RWPE2 (cell line): Measurements from ENCODE around the gene CCNA2.
A peak's percentile ranks its signal among the peaks of the same experiment; 100 is the strongest.

ENCODE experiments used
- ATAC-seq: fragments of 200-7000 bp; cut with Tn5 transposase; 3 replicates; pipeline ENCODE4 v1.9.1; 2021; ENCODE audit warnings: low read depth
- DNase-seq: peaks from one replicate; pipeline ENCODE4 v3.0.0-alpha.2; 2020; ENCODE audit warnings: low spot score
- H3K27ac ChIP-seq: fragments of 450-650 bp; 2 replicates; pipeline ENCODE4 v1.5.1; 2017; ENCODE audit warnings: mild to moderate bottlenecking; ENCODE audit not compliant: poor library complexity, severe bottlenecking
- H3K27me3 ChIP-seq: fragments of 250-450 bp; sonication (Bioruptor Pico); 2 replicates; pipeline ENCODE4 v1.5.1; 2021; ENCODE audit warnings: mild to moderate bottlenecking, moderate library complexity; ENCODE audit not compliant: insufficient read depth, poor library complexity, severe bottlenecking
- H3K36me3 ChIP-seq: fragments of 250-450 bp; sonication (Bioruptor Pico); 2 replicates; pipeline ENCODE4 v1.5.1; 2020; ENCODE audit warnings: low read depth, mild to moderate bottlenecking, moderate library complexity
- H3K4me1 ChIP-seq: fragments of 250-450 bp; sonication (Bioruptor Pico); 2 replicates; pipeline ENCODE4 v1.5.1; 2021; ENCODE audit warnings: mild to moderate bottlenecking, moderate library complexity; ENCODE audit not compliant: insufficient read depth, poor library complexity, severe bottlenecking
- H3K4me3 ChIP-seq: fragments of 250-450 bp; sonication (Bioruptor Pico); 2 replicates; pipeline ENCODE4 v1.5.1; 2021; ENCODE audit warnings: mild to moderate bottlenecking, moderate library complexity; ENCODE audit not compliant: severe bottlenecking
- H3K9me3 ChIP-seq: fragments of 250-450 bp; sonication (Bioruptor Pico); 2 replicates; pipeline ENCODE4 v1.5.1; 2021; ENCODE audit warnings: mild to moderate bottlenecking, moderate library complexity; ENCODE audit not compliant: severe bottlenecking
- TF ChIP-seq, protein P1 (sequence below): fragments of 450-650 bp; IDR thresholded peaks from one replicate; pipeline ENCODE4 v1.5.1; 2017; ENCODE audit warnings: mild to moderate bottlenecking, moderate library complexity; ENCODE audit not compliant: poor library complexity, severe bottlenecking

Gene CCNA2

DNA sequence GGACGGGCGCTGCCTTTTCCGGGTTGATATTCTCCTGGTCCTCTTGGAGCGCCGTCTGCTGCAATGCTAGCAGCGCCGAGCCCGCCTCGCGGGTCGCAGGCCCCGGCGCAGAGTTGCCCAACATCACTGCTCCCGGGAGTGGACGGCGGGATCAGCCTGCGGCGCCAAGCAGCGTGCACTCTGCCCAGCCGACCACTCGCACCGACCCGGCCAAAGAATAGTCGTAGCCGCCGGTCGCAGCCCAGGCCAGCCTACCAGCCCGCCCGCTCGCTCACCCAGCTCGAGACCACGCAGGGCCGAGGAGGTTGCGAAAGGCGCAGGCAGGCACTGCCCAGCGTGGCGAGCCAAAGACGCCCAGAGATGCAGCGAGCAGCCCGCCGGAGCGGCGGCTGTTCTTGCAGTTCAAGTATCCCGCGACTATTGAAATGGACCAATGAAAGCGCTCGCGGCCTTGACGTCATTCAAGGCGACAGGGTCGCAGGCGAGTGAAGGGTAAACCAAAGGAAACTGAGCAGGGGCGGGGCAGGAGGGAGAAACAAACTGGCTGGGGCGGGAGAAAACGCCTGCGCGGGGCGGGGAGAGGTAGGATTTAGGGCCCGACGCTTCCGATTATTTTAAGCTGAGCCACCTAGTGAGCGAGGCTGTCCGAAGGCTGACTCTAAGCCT lies at the start of gene CCNA2:
Gene CCNA2, minus strand, starts transcription at position 379 of the 666 bp plus-strand sequence. Its CDS starts 255 bp downstream, at position 124.
- H3K27me3 ChIP-seq, result no peaks in the 10 kb centered on the region
- peak within 1 kb of the TSS; percentile 82 for H3K4me3 ChIP-seq
- H3K27ac ChIP-seq, result peak within 1 kb of the TSS; percentile 66
- peaks cover 19% of the 10 kb centered on the region for H3K4me1 ChIP-seq
- H3K9me3 ChIP-seq, result no peaks in the 10 kb centered on the region
- peak; percentile 97 for DNase-seq
- peak; percentile 94 for ATAC-seq
- peaks cover 52% of the 10 kb centered on the region for H3K36me3 ChIP-seq
- TF ChIP-seq, protein P1, sequence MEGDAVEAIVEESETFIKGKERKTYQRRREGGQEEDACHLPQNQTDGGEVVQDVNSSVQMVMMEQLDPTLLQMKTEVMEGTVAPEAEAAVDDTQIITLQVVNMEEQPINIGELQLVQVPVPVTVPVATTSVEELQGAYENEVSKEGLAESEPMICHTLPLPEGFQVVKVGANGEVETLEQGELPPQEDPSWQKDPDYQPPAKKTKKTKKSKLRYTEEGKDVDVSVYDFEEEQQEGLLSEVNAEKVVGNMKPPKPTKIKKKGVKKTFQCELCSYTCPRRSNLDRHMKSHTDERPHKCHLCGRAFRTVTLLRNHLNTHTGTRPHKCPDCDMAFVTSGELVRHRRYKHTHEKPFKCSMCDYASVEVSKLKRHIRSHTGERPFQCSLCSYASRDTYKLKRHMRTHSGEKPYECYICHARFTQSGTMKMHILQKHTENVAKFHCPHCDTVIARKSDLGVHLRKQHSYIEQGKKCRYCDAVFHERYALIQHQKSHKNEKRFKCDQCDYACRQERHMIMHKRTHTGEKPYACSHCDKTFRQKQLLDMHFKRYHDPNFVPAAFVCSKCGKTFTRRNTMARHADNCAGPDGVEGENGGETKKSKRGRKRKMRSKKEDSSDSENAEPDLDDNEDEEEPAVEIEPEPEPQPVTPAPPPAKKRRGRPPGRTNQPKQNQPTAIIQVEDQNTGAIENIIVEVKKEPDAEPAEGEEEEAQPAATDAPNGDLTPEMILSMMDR, result no peak

- Histone ChIP-seq H3K36me3 (peaks cover 24% of the 10 kb centered on the region), H3K4me1 (no peaks in the 10 kb centered on the region), H3K27me3 (no peaks in the 10 kb centered on the region), H3K9me3 (no peaks in the 10 kb centered on the region), H3K4me3 (peak within 1 kb of the TSS; percentile 88), H3K27ac (peak within 1 kb of the TSS; percentile 39)
- DNase-seq (peak; percentile 95), ATAC-seq (peak; percentile 91)
- TF ChIP-seq, protein P1, result no peak
Measured at GRCh38 chr4:121869841-121870822, 46.4 kb upstream of the CCNA2 start, which contains the start of gene BBS7. Gene BBS7 (minus strand): TSS chr4:121870474. CDS start chr4:121870313, 161 bp downstream.

DNA sequence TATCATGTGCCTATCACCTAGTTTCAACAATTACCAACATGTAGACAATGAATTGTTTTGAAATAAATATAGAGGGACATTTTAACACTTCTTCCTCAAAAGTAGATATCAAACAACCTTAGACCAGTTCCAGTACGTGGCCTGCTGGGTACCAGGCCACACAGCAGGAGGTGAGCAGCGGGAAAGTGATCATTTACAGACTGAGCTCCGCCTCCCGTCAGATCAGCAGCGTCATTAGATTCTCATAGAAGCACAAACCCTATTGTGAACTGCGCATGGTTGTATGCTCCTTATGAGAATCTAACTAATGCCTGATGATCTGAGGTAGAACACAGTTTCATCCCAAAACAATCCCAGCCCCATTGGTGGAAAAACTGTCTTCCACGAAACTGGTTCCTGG lies 40.1 kb upstream of the CCNA2 start:
- DNase-seq (no peak), ATAC-seq (no peak)
- Histone ChIP-seq H3K36me3 (peaks cover 75% of the 10 kb centered on the region), H3K27ac (no peak overlapping the region), H3K27me3 (no peaks in the 10 kb centered on the region), H3K4me1 (no peaks in the 10 kb centered on the region), H3K4me3 (no peak overlapping the region), H3K9me3 (no peaks in the 10 kb centered on the region)
- TF ChIP-seq, protein P1, result no peak

GRCh38 chr4:121861426-121861825 lies 37.7 kb upstream of the CCNA2 start:
- H3K9me3 ChIP-seq, result no peaks in the 10 kb centered on the region
- H3K27ac ChIP-seq, result no peak overlapping the region

More at GRCh38 chr4:121861426-121861825, 37.7 kb upstream of the CCNA2 start:
- H3K27me3 ChIP-seq, result no peaks in the 10 kb centered on the region
- ATAC-seq, result no peak
- no peak for DNase-seq
- H3K36me3 ChIP-seq, result peaks cover 68% of the 10 kb centered on the region
- no peak overlapping the region for H3K4me3 ChIP-seq
- TF ChIP-seq, protein P1, result no peak
- H3K4me1 ChIP-seq, result no peaks in the 10 kb centered on the region
